Stimulated activated effector memory CD8-positive, alpha-beta T cell treated with anti-CD3 and anti-CD28 coated beads, Interleukin-12 subunit alpha, Interleukin-12 subunit beta, amount 100 ng/mL, for 72 hours (primary cell): Measurements from ENCODE around the gene GHITM.
"Not testable (repeated sequence)": the region's sequence is repeated elsewhere in the genome, so short reads cannot be mapped to it uniquely, and the experiment has no call there.

Experiments used
- ATAC-seq: fragments of 150-1000 bp; cut with Tn5 transposase; 2 replicates; pipeline ENCODE4 v1.10.0; 2021
- DNase-seq, 2 donors: peaks; one replicate each; pipeline ENCODE4 v3.0.0; 2021 to 2022; ENCODE audit warnings: low spot score in 2 of 2
- H3K27ac Mint-ChIP-seq: one replicate; pipeline ENCODE4 v1.8.0; 2022; ENCODE audit warnings: mild to moderate bottlenecking, mixed read lengths
- H3K36me3 Mint-ChIP-seq: one replicate; pipeline ENCODE4 v1.8.0; 2022; ENCODE audit warnings: mild to moderate bottlenecking, mixed read lengths
- H3K4me1 Mint-ChIP-seq: one replicate; pipeline ENCODE4 v1.8.0; 2022; ENCODE audit warnings: mixed read lengths
- H3K4me3 Mint-ChIP-seq: one replicate; pipeline ENCODE4 v1.8.0; 2022; ENCODE audit warnings: mild to moderate bottlenecking, mixed read lengths
- H3K9me3 Mint-ChIP-seq: one replicate; pipeline ENCODE4 v1.8.0; 2022; ENCODE audit warnings: mixed read lengths

The GHITM gene

GRCh38 chr10:84125910-84126784, 13.2 kb upstream of the GHITM start:
- not testable (repeated sequence) for H3K36me3 Mint-ChIP-seq, H3K9me3 Mint-ChIP-seq, H3K4me3 Mint-ChIP-seq, DNase-seq, H3K27ac Mint-ChIP-seq, H3K4me1 Mint-ChIP-seq
- peak; percentile 74 for ATAC-seq

DNA sequence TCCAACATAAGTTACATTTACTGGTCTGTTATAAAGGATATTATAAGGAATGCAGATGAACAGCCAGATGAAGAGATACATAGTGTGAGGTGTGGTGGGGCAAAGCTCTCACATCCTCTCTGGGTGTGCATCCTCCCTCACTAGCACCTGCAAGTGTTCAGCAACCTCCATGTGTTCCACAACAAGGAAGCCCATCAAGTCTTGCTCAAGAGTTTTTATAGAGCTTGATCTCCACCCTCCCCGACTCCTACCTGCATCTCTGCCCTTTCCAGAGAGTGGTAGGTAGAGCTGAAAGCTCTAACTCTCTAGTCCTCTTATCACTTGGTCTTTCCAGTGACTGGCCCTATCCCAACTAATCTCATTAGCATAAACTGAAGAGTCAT, 12.5 kb upstream of the GHITM start:
- H3K36me3 Mint-ChIP-seq, result no peaks in the 10 kb centered on the region
- no peak overlapping the region for H3K4me3 Mint-ChIP-seq
- peaks cover 7% of the 10 kb centered on the region for H3K9me3 Mint-ChIP-seq
- H3K27ac Mint-ChIP-seq, result no peak overlapping the region
- ATAC-seq (no peak), DNase-seq (peak in 1 of 2 donors; percentile 28)
- H3K4me1 Mint-ChIP-seq, result no peaks in the 10 kb centered on the region

DNA sequence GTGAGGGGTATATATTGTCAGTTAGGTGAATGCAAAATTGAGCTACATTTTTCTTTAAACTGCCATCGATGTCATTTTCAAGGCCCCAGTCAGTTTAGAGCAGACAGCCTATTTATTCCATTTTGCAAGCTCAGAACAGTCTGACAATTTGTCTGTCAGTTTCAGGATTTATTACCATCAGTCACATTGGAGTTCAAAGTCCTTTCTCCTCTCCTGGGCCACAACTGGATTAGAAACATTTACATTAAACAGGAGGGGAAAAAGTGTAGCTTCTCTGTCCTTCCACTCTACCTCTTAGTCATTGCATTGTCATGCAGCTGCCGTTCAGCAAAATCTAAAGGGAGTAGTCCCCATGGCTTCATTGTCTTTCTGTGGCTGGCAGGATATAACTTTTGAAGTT, 3.5 kb upstream of the GHITM start:
- Mint-ChIP-seq H3K4me3 (no peak overlapping the region), H3K27ac (no peak overlapping the region), H3K4me1 (peaks cover 14% of the 10 kb centered on the region), H3K9me3 (no peaks in the 10 kb centered on the region), H3K36me3 (peaks cover 28% of the 10 kb centered on the region)
- DNase-seq, result no peak
- no peak for ATAC-seq

- Mint-ChIP-seq H3K9me3 (no peaks in the 10 kb centered on the region), H3K36me3 (peaks cover 48% of the 10 kb centered on the region), H3K4me1 (peaks cover 25% of the 10 kb centered on the region), H3K27ac (peak overlapping the region; percentile 97), H3K4me3 (peak overlapping the region; percentile 87)
- DNase-seq (no peak), ATAC-seq (no peak)
These were observed 1.5 kb upstream of the GHITM start for GRCh38 chr10:84137811-84138210.

DNA sequence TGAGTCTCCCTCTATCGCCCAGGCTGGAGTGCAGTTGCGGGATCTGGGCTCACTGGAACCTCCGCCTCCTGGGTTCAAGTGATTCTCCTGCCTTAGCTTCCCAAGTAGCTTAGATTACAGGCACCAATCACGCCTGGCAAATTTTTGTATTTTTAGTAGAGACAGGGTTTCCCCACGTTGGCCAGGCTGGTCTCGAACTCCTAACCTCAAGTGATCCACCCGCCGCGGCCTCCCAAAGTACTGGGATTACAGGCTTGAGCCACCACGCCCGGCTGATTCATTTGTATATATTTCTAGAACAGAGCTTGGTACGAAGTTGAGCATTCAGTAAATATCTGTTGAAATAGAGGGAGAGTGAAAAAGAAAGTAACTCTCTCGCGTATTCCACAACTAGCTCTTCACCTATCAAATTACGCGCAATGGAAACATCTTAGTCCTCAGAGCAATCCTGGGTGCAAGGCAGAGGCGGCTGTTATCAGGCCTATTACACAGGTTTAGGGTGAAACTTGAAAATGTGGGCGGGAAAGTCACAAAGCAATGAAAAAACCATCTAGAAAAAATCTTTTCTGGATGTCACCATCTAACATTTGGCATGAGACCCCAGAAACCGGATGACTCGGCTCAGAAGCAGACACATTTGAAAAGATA, 707 bp upstream of the GHITM start:
- Mint-ChIP-seq H3K4me3 (peak overlapping the region; percentile 87), H3K27ac (peak overlapping the region; percentile 97), H3K36me3 (peaks cover 56% of the 10 kb centered on the region), H3K4me1 (peaks cover 27% of the 10 kb centered on the region), H3K9me3 (no peaks in the 10 kb centered on the region)
- ATAC-seq, result peak; percentile 78
- DNase-seq, result peak; percentile 34 to 80

GRCh38 chr10:84140036-84140379, 699 bp downstream of the GHITM start:
- ATAC-seq, result no peak
- Mint-ChIP-seq H3K36me3 (peaks cover 70% of the 10 kb centered on the region), H3K4me3 (peak overlapping the region; percentile 87)

GRCh38 chr10:84147347-84147746, 8.0 kb downstream of the GHITM start:
- no peak overlapping the region for H3K27ac Mint-ChIP-seq
- no peak for ATAC-seq
- H3K36me3 Mint-ChIP-seq, result peaks cover 100% of the 10 kb centered on the region
- DNase-seq, result no peak
- H3K4me3 Mint-ChIP-seq, result no peak overlapping the region
- peaks cover 6% of the 10 kb centered on the region for H3K4me1 Mint-ChIP-seq
- H3K9me3 Mint-ChIP-seq, result no peaks in the 10 kb centered on the region

More at GRCh38 chr10:84140036-84140379, 699 bp downstream of the GHITM start:
- H3K27ac Mint-ChIP-seq, result peak overlapping the region; percentile 97
- no peak for DNase-seq
- peaks cover 30% of the 10 kb centered on the region for H3K4me1 Mint-ChIP-seq
- H3K9me3 Mint-ChIP-seq, result no peaks in the 10 kb centered on the region

DNA sequence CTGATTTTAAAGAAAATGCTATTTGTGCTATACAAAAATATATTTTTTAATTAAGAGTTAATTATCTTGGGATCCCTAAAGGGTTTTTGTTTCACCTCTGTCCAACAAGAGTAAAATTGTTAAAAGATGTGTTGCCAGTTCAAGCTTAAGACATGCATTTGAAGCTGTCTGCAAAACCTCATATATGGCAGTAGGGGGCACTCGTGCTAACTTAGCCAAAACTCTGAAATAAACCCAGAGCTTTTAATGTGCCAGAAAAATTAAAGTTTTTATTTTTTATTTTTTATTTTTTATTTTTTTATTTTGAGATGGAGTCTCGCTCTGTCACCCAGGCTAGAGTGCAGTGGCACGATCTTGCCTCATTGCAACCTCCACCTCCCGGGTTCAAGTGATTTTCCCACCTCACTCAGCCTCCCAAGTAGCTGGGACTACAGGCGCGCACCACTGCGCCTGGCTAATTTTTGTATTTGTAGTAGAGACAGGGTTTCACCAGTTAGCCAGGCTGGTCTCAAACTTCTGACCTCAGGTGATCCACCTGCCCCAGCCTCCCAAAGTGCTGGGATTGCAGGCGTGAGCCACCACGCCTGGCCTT, 8.8 kb downstream of the GHITM start:
- peaks cover 100% of the 10 kb centered on the region for H3K36me3 Mint-ChIP-seq
- H3K27ac Mint-ChIP-seq, H3K4me3 Mint-ChIP-seq, ATAC-seq, H3K4me1 Mint-ChIP-seq, H3K9me3 Mint-ChIP-seq: not testable (repeated sequence)
- DNase-seq, result peak in 1 of 2 donors; percentile 38

- Mint-ChIP-seq H3K27ac (peak overlapping the region; percentile 20), H3K4me1 (no peaks in the 10 kb centered on the region), H3K36me3 (peaks cover 100% of the 10 kb centered on the region)
These were observed 10.5 kb downstream of the GHITM start for GRCh38 chr10:84149854-84150253.

DNA sequence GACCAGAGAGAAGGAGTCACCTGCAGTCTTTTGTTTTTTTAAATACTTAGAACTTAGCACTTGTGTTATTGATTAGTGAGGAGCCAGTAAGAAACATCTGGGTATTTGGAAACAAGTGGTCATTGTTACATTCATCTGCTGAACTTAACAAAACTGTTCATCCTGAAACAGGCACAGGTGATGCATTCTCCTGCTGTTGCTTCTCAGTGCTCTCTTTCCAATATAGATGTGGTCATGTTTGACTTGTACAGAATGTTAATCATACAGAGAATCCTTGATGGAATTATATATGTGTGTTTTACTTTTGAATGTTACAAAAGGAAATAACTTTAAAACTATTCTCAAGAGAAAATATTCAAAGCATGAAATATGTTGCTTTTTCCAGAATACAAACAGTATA, 13.5 kb downstream of the GHITM start:
- H3K9me3 Mint-ChIP-seq, result no peaks in the 10 kb centered on the region
- no peak overlapping the region for H3K4me3 Mint-ChIP-seq
- DNase-seq (no peak), ATAC-seq (no peak)
- H3K27ac Mint-ChIP-seq, result peak overlapping the region; percentile 23
- peaks cover 80% of the 10 kb centered on the region for H3K36me3 Mint-ChIP-seq
- peaks cover 10% of the 10 kb centered on the region for H3K4me1 Mint-ChIP-seq

More at GRCh38 chr10:84149854-84150253, 10.5 kb downstream of the GHITM start:
- Mint-ChIP-seq H3K4me3 (no peak overlapping the region), H3K9me3 (no peaks in the 10 kb centered on the region)
- ATAC-seq (no peak), DNase-seq (no peak)

- Mint-ChIP-seq H3K27ac (no peak overlapping the region), H3K9me3 (no peaks in the 10 kb centered on the region), H3K4me3 (no peak overlapping the region), H3K36me3 (peaks cover 53% of the 10 kb centered on the region), H3K4me1 (peaks cover 16% of the 10 kb centered on the region)
- DNase-seq, result no peak
- no peak for ATAC-seq
These were observed 16.2 kb downstream of the GHITM start for GRCh38 chr10:84155521-84155920.

DNA sequence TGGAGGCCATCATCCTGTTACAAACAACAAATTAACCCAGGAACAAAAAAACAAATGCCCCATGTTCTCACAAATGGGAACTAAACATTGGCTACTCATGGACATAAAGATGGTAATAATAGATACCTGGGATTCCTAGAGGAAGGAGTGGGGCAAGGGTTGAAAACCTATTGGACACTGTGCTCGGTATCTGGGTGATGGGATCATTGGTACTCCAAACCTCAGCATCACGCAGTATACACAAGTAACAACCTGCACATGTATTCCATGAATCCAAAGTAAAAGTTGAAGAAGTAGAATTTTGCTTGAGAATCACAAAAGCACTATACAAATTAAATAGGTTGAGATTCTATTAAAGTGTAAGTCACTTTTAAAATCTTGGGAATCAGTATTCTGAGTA, 16.7 kb downstream of the GHITM start:
- Mint-ChIP-seq H3K27ac (no peak overlapping the region), H3K9me3 (no peaks in the 10 kb centered on the region), H3K4me3 (no peak overlapping the region), H3K36me3 (peaks cover 48% of the 10 kb centered on the region), H3K4me1 (peaks cover 16% of the 10 kb centered on the region)
- DNase-seq (no peak), ATAC-seq (no peak)

DNA sequence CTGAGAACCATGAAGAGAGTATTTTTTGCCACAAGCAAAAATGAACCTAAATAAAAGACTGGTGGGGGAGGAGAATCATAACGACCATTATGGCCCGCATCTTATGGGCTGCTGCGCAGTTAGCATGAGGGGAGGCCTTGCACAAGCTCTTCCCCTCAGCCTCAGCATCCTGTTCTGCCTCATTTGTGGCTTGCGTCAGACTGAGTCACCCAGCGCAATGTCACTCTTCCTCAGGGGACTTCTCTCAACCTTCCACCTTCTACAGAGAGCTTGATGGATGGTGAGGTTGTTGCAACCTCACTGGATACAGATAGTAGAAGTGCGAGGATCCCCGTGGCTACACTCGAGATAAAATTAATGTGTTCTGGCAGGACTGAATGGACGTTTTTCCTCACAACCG, 17.5 kb downstream of the GHITM start:
- DNase-seq (peak; percentile 26 to 71), ATAC-seq (peak; percentile 100)
- Mint-ChIP-seq H3K4me3 (no peak overlapping the region), H3K4me1 (peaks cover 16% of the 10 kb centered on the region), H3K9me3 (no peaks in the 10 kb centered on the region), H3K36me3 (peaks cover 40% of the 10 kb centered on the region), H3K27ac (no peak overlapping the region)

DNA sequence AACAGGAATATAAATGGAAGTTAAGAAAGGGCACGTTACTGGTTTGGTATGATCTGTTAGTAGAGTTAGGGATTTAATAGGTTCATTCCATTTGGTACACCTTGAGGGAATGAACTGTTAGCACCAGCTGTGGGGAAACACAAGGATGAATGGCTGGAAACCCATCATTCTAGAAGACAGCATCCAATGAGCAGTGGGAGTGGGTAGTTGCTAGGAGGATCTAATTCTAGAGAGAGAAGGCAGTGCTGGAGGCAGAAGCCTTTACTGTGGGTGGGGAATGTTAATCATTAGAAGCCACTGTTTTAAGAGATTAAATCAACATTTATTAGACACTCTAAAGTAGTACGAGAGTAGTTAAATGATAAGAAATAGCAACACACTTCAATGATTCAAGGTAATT, 18.8 kb downstream of the GHITM start:
- Mint-ChIP-seq H3K4me3 (no peak overlapping the region), H3K4me1 (peaks cover 16% of the 10 kb centered on the region), H3K36me3 (peaks cover 27% of the 10 kb centered on the region), H3K27ac (peak overlapping the region; percentile 18), H3K9me3 (no peaks in the 10 kb centered on the region)
- ATAC-seq, result no peak
- no peak for DNase-seq

DNA sequence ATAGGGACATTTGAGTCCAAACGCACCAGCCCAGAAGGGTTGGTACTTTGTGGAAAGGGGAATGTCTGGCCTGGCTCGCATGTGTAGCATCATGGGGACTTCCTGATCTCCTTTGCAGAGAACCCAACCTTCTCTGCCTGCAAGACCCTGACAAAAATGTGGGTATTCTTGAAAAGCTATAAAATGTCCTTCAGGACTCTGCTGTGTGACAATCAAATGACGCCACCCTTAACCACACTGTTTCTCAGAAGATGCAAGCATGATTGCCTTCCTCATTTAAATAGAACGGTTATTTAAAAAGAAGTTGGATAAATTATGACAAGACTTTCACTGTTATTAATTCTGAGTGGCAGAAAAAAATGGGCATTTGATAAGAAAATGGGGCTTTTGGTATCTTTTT, 19.2 kb downstream of the GHITM start:
- ATAC-seq (no peak), DNase-seq (no peak)
- H3K4me1 Mint-ChIP-seq, result peaks cover 16% of the 10 kb centered on the region

More for the DNA sequence above, 19.2 kb downstream of the GHITM start:
- Mint-ChIP-seq H3K36me3 (peaks cover 22% of the 10 kb centered on the region), H3K27ac (peak overlapping the region; percentile 18), H3K9me3 (no peaks in the 10 kb centered on the region), H3K4me3 (no peak overlapping the region)
